K562 (cell line): ENCODE measurements around the gene ATG4D. TPM values are rescaled to one million over a fixed set of nuclear protein-coding genes. Genes with fewer than 3 reads are reported as not detected.

Experiments
- ADNP ChIP-seq: fragments of 200-800 bp; sonication (Bioruptor generic); IDR thresholded peaks from 2 replicates; pipeline ENCODE4 v1.6.1; 2016; ENCODE audit warnings: missing genetic modification characterization, missing compliant biosample characterization
- ARNT ChIP-seq, 2 experiments: fragments of 450-650 bp; IDR thresholded peaks; 2 replicates each; pipeline ENCODE4 v1.6.1; 2016; ENCODE audit warnings: mild to moderate bottlenecking in 1 of 2
- C11orf30 ChIP-seq: fragments of 450-650 bp; IDR thresholded peaks from 2 replicates; pipeline ENCODE4 v1.6.1; 2016; ENCODE audit warnings: low read depth, mild to moderate bottlenecking
- CBX2 ChIP-seq: fragments of 200-600 bp; sonication (generic); IDR thresholded peaks from one replicate; pipeline ENCODE4 v1.6.1; 2012; ENCODE audit warnings: mild to moderate bottlenecking, low read length, inconsistent platforms; ENCODE audit not compliant: insufficient read depth, poor library complexity, severe bottlenecking
- DIDO1 ChIP-seq: fragments of 450-650 bp; IDR thresholded peaks from 2 replicates; pipeline ENCODE4 v1.6.1; 2016; ENCODE audit warnings: low read depth, missing biosample characterization, missing genetic modification characterization
- HDAC6 ChIP-seq: IDR thresholded peaks from 2 replicates; pipeline ENCODE4 v1.6.1; 2012; ENCODE audit warnings: low read depth, mild to moderate bottlenecking, control low read depth, inconsistent platforms, low read length, moderate library complexity
- HMGN3 ChIP-seq: IDR thresholded peaks from 2 replicates; pipeline ENCODE4 v1.6.1; 2011; ENCODE audit warnings: borderline replicate concordance, low read depth, mild to moderate bottlenecking, mixed read lengths, low read length; ENCODE audit not compliant: insufficient read length; ENCODE audit errors: extremely low read depth
- POLR2AphosphoS5 ChIP-seq: IDR thresholded peaks from 2 replicates; pipeline ENCODE4 v1.6.1; 2011; ENCODE audit warnings: mild to moderate bottlenecking, low read depth, low read length, moderate library complexity; ENCODE audit not compliant: control insufficient read depth, insufficient read depth
- PYGO2 ChIP-seq: fragments of 450-650 bp; IDR thresholded peaks from 2 replicates; pipeline ENCODE4 v1.6.1; 2016; ENCODE audit warnings: mild to moderate bottlenecking, missing genetic modification characterization, moderate library complexity, missing compliant biosample characterization
- SMARCA5 ChIP-seq: fragments of 450-650 bp; IDR thresholded peaks from 2 replicates; pipeline ENCODE4 v1.6.1; 2016
- STAT5B ChIP-seq: fragments of 250-450 bp; sonication (Bioruptor Pico); IDR thresholded peaks from 2 replicates; pipeline ENCODE4 v1.8.0; 2021; ENCODE audit warnings: mild to moderate bottlenecking, inconsistent platforms
- TAL1 ChIP-seq: fragments of 450-650 bp; IDR thresholded peaks from 2 replicates; pipeline ENCODE4 v1.6.1; 2016; ENCODE audit warnings: mild to moderate bottlenecking
- YY1 ChIP-seq, 3 experiments: IDR thresholded peaks; 2 replicates each; pipeline ENCODE4 v1.6.1; 2011; ENCODE audit warnings: low read length in 2 of 3, mild to moderate bottlenecking in 2 of 3, moderate library complexity in 2 of 3, borderline replicate concordance in 1 of 3, control low read depth in 1 of 3, low read depth in 1 of 3; ENCODE audit not compliant: insufficient read depth in 3 of 3, insufficient replicate concordance in 2 of 3, control insufficient read depth in 1 of 3, insufficient read length in 1 of 3; ENCODE audit errors: extremely low read depth in 1 of 3
- polyA plus RNA-seq, 8 experiments: library from polyadenylated mRNA; depleted of rRNA in 4 of 8; stranded (reverse) in 5 of 8; unstranded in 3 of 8; fragments of >200 nt; fragmentation: Nextera tagmentation in 2 of 8; fragmentation: Illumina TruSeq in 1 of 8; extraction: Ambion mirVana in 2 of 8; extraction: Trizol in 1 of 8; gene quantifications; 2 replicates each; pipeline versions ENCODE4 v1.2.1 to v1.2.3, GENCODE V29; 2011 to 2014; ENCODE audit warnings: inconsistent platforms in 1 of 8, missing spikeins in 1 of 8
- total RNA-seq, 7 experiments: library from RNA; depleted of rRNA in 6 of 7; stranded (reverse); fragments of >200 nt in 6 of 7; fragmentation: Illumina TruSeq in 2 of 7; extraction: Trizol in 2 of 7; gene quantifications; 2 replicates each; pipeline versions ENCODE4 v1.2.1 to v1.2.3, GENCODE V29; 2011 to 2021; ENCODE audit warnings: low replicate concordance in 1 of 7
- TF ChIP-seq, protein P1 (sequence below): fragments of 200-400 bp; formaldehyde crosslinking; IDR thresholded peaks from 2 replicates; pipeline ENCODE4 v1.6.1; 2017; ENCODE audit warnings: mild to moderate bottlenecking, low read depth, low read length, moderate library complexity
- TF ChIP-seq, protein P2 (sequence below): sonication (generic); formaldehyde crosslinking; IDR thresholded peaks from 2 replicates; pipeline ENCODE4 v1.4.0; 2020; ENCODE audit warnings: mild to moderate bottlenecking, missing genetic modification reagents
- TF ChIP-seq, protein P3 (sequence below): sonication (generic); formaldehyde crosslinking; IDR thresholded peaks from 2 replicates; pipeline ENCODE4 v1.8.0; 2022; ENCODE audit warnings: mild to moderate bottlenecking, missing genetic modification reagents
- TF ChIP-seq, protein P4 (sequence below): sonication (generic); formaldehyde crosslinking; IDR thresholded peaks from 2 replicates; pipeline ENCODE4 v1.8.1; 2022; ENCODE audit warnings: missing genetic modification reagents
- TF ChIP-seq, protein P5 (sequence below): fragments of 450-650 bp; IDR thresholded peaks from 2 replicates; pipeline ENCODE4 v1.7.1; 2018; ENCODE audit warnings: mild to moderate bottlenecking, low read depth; ENCODE audit not compliant: partially characterized antibody

Gene ATG4D
- total and polyA plus RNA-seq, 9 of the 15 experiments (the other 6 are each of a cell fraction or from before 2014, with no cell fraction given), result 0.51 to 66.1 (median 22.9) TPM

DNA sequence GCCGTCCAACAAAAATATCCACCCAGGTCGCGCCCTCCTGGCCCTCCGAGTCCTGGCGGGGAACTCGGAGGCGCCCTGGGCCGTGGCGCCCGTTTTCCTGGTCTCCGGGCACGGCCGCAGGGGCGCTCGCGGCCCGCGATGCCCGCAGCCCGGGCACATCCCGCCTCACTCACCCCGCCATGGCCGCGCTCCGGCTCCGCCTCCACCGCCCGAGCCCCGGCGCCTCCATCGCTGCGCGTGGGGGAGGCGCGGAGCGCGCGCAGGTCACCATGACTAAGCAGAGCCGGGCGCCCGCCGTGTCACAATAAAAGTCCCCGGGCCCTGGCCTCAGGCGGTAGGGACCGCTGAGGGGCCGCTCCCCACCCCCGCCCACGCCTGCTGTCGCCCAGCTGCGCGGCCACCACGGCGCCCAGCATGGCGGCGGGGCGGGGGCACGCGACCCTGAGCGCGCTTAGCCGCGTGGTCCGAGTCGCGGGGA, 41.1 kb upstream of the ATG4D start (continued):
- TF ChIP-seq SMARCA5 (no peak), PYGO2 (no peak), HDAC6 (no peak), HMGN3 (peak; percentile 97), YY1 (IDR thresholded peaks at IDR 0.05; ENCODE audit: borderline replicate concordance in 1 of 3, control insufficient read depth in 1 of 3, extremely low read depth in 1 of 3, insufficient read depth in 3 of 3, insufficient read length in 1 of 3, insufficient replicate concordance in 2 of 3, low read depth in 1 of 3, low read length in 2 of 3) (peak; percentile 93 to 95 (median 94)), STAT5B (CRISPR knock-in tag) (no peak), C11orf30 (peak; percentile 94), CBX2 (no peak), POLR2AphosphoS5 (peak; percentile 65), TAL1 (no peak), ARNT (IDR thresholded peaks at IDR 0.05) (no peak), ADNP (tag) (no peak), DIDO1 (tag) (no peak)
- TF ChIP-seq, protein P1, sequence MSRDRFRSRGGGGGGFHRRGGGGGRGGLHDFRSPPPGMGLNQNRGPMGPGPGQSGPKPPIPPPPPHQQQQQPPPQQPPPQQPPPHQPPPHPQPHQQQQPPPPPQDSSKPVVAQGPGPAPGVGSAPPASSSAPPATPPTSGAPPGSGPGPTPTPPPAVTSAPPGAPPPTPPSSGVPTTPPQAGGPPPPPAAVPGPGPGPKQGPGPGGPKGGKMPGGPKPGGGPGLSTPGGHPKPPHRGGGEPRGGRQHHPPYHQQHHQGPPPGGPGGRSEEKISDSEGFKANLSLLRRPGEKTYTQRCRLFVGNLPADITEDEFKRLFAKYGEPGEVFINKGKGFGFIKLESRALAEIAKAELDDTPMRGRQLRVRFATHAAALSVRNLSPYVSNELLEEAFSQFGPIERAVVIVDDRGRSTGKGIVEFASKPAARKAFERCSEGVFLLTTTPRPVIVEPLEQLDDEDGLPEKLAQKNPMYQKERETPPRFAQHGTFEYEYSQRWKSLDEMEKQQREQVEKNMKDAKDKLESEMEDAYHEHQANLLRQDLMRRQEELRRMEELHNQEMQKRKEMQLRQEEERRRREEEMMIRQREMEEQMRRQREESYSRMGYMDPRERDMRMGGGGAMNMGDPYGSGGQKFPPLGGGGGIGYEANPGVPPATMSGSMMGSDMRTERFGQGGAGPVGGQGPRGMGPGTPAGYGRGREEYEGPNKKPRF, result no peak
- TF ChIP-seq, protein P2, sequence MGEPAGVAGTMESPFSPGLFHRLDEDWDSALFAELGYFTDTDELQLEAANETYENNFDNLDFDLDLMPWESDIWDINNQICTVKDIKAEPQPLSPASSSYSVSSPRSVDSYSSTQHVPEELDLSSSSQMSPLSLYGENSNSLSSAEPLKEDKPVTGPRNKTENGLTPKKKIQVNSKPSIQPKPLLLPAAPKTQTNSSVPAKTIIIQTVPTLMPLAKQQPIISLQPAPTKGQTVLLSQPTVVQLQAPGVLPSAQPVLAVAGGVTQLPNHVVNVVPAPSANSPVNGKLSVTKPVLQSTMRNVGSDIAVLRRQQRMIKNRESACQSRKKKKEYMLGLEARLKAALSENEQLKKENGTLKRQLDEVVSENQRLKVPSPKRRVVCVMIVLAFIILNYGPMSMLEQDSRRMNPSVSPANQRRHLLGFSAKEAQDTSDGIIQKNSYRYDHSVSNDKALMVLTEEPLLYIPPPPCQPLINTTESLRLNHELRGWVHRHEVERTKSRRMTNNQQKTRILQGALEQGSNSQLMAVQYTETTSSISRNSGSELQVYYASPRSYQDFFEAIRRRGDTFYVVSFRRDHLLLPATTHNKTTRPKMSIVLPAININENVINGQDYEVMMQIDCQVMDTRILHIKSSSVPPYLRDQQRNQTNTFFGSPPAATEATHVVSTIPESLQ (CRISPR knock-in tag), result no peak
- TF ChIP-seq, protein P3, sequence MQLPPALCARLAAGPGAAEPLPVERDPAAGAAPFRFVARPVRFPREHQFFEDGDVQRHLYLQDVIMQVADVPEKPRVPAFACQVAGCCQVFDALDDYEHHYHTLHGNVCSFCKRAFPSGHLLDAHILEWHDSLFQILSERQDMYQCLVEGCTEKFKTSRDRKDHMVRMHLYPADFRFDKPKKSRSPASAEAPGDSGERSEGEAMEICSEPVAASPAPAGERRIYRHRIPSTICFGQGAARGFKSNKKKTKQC (CRISPR knock-in tag), result peak; percentile 46; the same call in 1 of the 2 replicates
- TF ChIP-seq, protein P4, sequence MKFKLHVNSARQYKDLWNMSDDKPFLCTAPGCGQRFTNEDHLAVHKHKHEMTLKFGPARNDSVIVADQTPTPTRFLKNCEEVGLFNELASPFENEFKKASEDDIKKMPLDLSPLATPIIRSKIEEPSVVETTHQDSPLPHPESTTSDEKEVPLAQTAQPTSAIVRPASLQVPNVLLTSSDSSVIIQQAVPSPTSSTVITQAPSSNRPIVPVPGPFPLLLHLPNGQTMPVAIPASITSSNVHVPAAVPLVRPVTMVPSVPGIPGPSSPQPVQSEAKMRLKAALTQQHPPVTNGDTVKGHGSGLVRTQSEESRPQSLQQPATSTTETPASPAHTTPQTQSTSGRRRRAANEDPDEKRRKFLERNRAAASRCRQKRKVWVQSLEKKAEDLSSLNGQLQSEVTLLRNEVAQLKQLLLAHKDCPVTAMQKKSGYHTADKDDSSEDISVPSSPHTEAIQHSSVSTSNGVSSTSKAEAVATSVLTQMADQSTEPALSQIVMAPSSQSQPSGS (CRISPR knock-in tag), result no peak
- TF ChIP-seq, protein P5, sequence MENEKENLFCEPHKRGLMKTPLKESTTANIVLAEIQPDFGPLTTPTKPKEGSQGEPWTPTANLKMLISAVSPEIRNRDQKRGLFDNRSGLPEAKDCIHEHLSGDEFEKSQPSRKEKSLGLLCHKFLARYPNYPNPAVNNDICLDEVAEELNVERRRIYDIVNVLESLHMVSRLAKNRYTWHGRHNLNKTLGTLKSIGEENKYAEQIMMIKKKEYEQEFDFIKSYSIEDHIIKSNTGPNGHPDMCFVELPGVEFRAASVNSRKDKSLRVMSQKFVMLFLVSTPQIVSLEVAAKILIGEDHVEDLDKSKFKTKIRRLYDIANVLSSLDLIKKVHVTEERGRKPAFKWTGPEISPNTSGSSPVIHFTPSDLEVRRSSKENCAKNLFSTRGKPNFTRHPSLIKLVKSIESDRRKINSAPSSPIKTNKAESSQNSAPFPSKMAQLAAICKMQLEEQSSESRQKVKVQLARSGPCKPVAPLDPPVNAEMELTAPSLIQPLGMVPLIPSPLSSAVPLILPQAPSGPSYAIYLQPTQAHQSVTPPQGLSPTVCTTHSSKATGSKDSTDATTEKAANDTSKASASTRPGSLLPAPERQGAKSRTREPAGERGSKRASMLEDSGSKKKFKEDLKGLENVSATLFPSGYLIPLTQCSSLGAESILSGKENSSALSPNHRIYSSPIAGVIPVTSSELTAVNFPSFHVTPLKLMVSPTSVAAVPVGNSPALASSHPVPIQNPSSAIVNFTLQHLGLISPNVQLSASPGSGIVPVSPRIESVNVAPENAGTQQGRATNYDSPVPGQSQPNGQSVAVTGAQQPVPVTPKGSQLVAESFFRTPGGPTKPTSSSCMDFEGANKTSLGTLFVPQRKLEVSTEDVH, result no peak
